ENCODE results near the gene MITF. TPM values are rescaled to one million over a fixed set of nuclear protein-coding genes. Genes with fewer than 3 reads are reported as not detected.

Gene MITF
- total RNA-seq, 1 experiment from 2014 or later: 40.3 TPM

GRCh38 chr3:69819282-69819681 is 80.0 kb downstream of the MITF start:
- H3K36me3 Mint-ChIP-seq (ENCODE audit: insufficient read depth, unreplicated experiment): no peaks in the 10 kb centered on the region
- DNase-seq: no peak
- no peak for TF ChIP-seq CTCF (IDR thresholded peaks at IDR 0.05; ENCODE audit: unreplicated experiment)
- BruUV-seq (replicated peaks): no TSS peak
- H3K27me3 Mint-ChIP-seq (ENCODE audit: unreplicated experiment): no peaks in the 10 kb centered on the region
- no peaks in the 10 kb centered on the region for H3K9me3 Mint-ChIP-seq (ENCODE audit: low read depth, unreplicated experiment)
- H3K27ac Mint-ChIP-seq (ENCODE audit: unreplicated experiment): no peak overlapping the region
- CTCF ChIA-PET: no interaction called here
- no peaks in the 10 kb centered on the region for H3K4me1 Mint-ChIP-seq (ENCODE audit: low read depth, unreplicated experiment)
- H3K4me3 Mint-ChIP-seq (ENCODE audit: low read depth, unreplicated experiment): no peak overlapping the region
- intact Hi-C loops (cut with micrococcal nuclease; ENCODE audit: unreplicated experiment): no loop called here

- Mint-ChIP-seq H3K36me3 (ENCODE audit: insufficient read depth, unreplicated experiment) (no peaks in the 10 kb centered on the region), H3K9me3 (ENCODE audit: low read depth, unreplicated experiment) (no peaks in the 10 kb centered on the region), H3K4me1 (ENCODE audit: low read depth, unreplicated experiment) (no peaks in the 10 kb centered on the region), H3K4me3 (ENCODE audit: low read depth, unreplicated experiment) (no peak overlapping the region), H3K27me3 (ENCODE audit: unreplicated experiment) (no peaks in the 10 kb centered on the region), H3K27ac (ENCODE audit: unreplicated experiment) (no peak overlapping the region)
- intact Hi-C loops (cut with micrococcal nuclease; ENCODE audit: unreplicated experiment): no loop called here
- CTCF ChIA-PET: no interaction called here
- no peak for DNase-seq
- BruUV-seq (replicated peaks): no TSS peak
- no peak for TF ChIP-seq CTCF (IDR thresholded peaks at IDR 0.05; ENCODE audit: unreplicated experiment)
These were observed 81.9 kb downstream of the MITF start for GRCh38 chr3:69821133-69821532.

- CTCF ChIA-PET: no interaction called here
- DNase-seq: no peak
- H3K36me3 Mint-ChIP-seq (ENCODE audit: insufficient read depth, unreplicated experiment): no peaks in the 10 kb centered on the region
- H3K9me3 Mint-ChIP-seq (ENCODE audit: low read depth, unreplicated experiment): no peaks in the 10 kb centered on the region
- no TSS peak for BruUV-seq (replicated peaks)
- no peaks in the 10 kb centered on the region for H3K27me3 Mint-ChIP-seq (ENCODE audit: unreplicated experiment)
- no peak for TF ChIP-seq CTCF (IDR thresholded peaks at IDR 0.05; ENCODE audit: unreplicated experiment)
- H3K4me1 Mint-ChIP-seq (ENCODE audit: low read depth, unreplicated experiment): no peaks in the 10 kb centered on the region
- H3K27ac Mint-ChIP-seq (ENCODE audit: unreplicated experiment): no peak overlapping the region
- intact Hi-C loops (cut with micrococcal nuclease; ENCODE audit: unreplicated experiment): no loop called here
- H3K4me3 Mint-ChIP-seq (ENCODE audit: low read depth, unreplicated experiment): no peak overlapping the region
These were observed 84.5 kb downstream of the MITF start for GRCh38 chr3:69823743-69824142.

- CTCF ChIA-PET: no interaction called here
- H3K4me3 Mint-ChIP-seq (ENCODE audit: low read depth, unreplicated experiment): no peak overlapping the region
- H3K27ac Mint-ChIP-seq (ENCODE audit: unreplicated experiment): no peak overlapping the region
- peaks cover 7% of the 10 kb centered on the region for H3K4me1 Mint-ChIP-seq (ENCODE audit: low read depth, unreplicated experiment)
- H3K27me3 Mint-ChIP-seq (ENCODE audit: unreplicated experiment): no peaks in the 10 kb centered on the region
- H3K9me3 Mint-ChIP-seq (ENCODE audit: low read depth, unreplicated experiment): no peaks in the 10 kb centered on the region
- no peak for TF ChIP-seq CTCF (IDR thresholded peaks at IDR 0.05; ENCODE audit: unreplicated experiment)
- no TSS peak for BruUV-seq (replicated peaks)
- H3K36me3 Mint-ChIP-seq (ENCODE audit: insufficient read depth, unreplicated experiment): no peaks in the 10 kb centered on the region
- intact Hi-C loops (cut with micrococcal nuclease; ENCODE audit: unreplicated experiment): no loop called here
- DNase-seq: no peak
These were observed 86.2 kb downstream of the MITF start for GRCh38 chr3:69825446-69825845.

- BruUV-seq (replicated peaks): no TSS peak
- H3K4me1 Mint-ChIP-seq (ENCODE audit: low read depth, unreplicated experiment): peaks cover 11% of the 10 kb centered on the region
These were observed 87.9 kb downstream of the MITF start for GRCh38 chr3:69827127-69827526.

More at GRCh38 chr3:69827127-69827526, 87.9 kb downstream of the MITF start:
- H3K36me3 Mint-ChIP-seq (ENCODE audit: insufficient read depth, unreplicated experiment): no peaks in the 10 kb centered on the region
- no peaks in the 10 kb centered on the region for H3K27me3 Mint-ChIP-seq (ENCODE audit: unreplicated experiment)
- no peak overlapping the region for H3K4me3 Mint-ChIP-seq (ENCODE audit: low read depth, unreplicated experiment)
- no peaks in the 10 kb centered on the region for H3K9me3 Mint-ChIP-seq (ENCODE audit: low read depth, unreplicated experiment)
- no peak for DNase-seq
- no peak overlapping the region for H3K27ac Mint-ChIP-seq (ENCODE audit: unreplicated experiment)
- no peak for TF ChIP-seq CTCF (IDR thresholded peaks at IDR 0.05; ENCODE audit: unreplicated experiment)
- intact Hi-C loops (cut with micrococcal nuclease; ENCODE audit: unreplicated experiment): no loop called here
- CTCF ChIA-PET: no interaction called here

Measured in Calu3 (cell line).